Left lung (tissue), 10 donors: ENCODE data around the gene SHISA4. TPM values are rescaled to one million over a fixed set of nuclear protein-coding genes. Genes with fewer than 3 reads are reported as not detected.

Experiments
- ATAC-seq: fragments of 200-7000 bp; cut with Tn5 transposase; one replicate; pipeline ENCODE4 v1.9.1; 2020; ENCODE audit warnings: moderate library complexity
- DNase-seq, 4 donors: peaks; one replicate each; pipeline ENCODE4 v3.0.0-alpha.2; 2013 to 2020
- H3K27ac ChIP-seq, 2 donors: fragments of 200-600 bp; sonication (generic) in 1 of 2; one replicate each; pipeline versions ENCODE4 v1.5.0 to v1.8.0; 2020 to 2021
- H3K27me3 ChIP-seq, 2 donors: fragments of 200-600 bp; sonication (generic) in 1 of 2; one replicate each; pipeline versions ENCODE4 v1.5.0 to v1.8.0; 2020 to 2021
- H3K36me3 ChIP-seq, 2 donors: fragments of 200-600 bp; sonication (generic) in 1 of 2; one replicate each; pipeline versions ENCODE4 v1.5.0 to v1.8.0; 2020 to 2021
- H3K4me1 ChIP-seq, 2 donors: fragments of 200-600 bp; one replicate each; pipeline ENCODE4 v1.8.0; 2021
- H3K4me3 ChIP-seq, 2 donors: fragments of 200-600 bp; sonication (generic) in 1 of 2; one replicate each; pipeline versions ENCODE4 v1.5.0 to v1.8.0; 2020 to 2021; ENCODE audit warnings: mild to moderate bottlenecking in 1 of 2
- H3K9me3 ChIP-seq, 2 donors: fragments of 200-600 bp; sonication (generic) in 1 of 2; one replicate each; pipeline versions ENCODE4 v1.5.0 to v1.8.0; 2020 to 2021
- intact Hi-C, 2 donors: fragments of 100-400 bp; cut with DNase I; formaldehyde crosslinking; loops; one replicate each; pipeline versions ENCODE4 v1.11.2 to v1.14.2; 2022
- polyA plus RNA-seq, 6 donors: library from polyadenylated mRNA; unstranded; fragments of 120-200 nt; gene quantifications; one replicate each; pipeline ENCODE4 v1.2.1, GENCODE V29; 2013; ENCODE audit not compliant: insufficient read length in 6 of 6
- total RNA-seq, 2 donors: library from RNA; stranded (reverse); fragmentation: NEBNext Ultra II Directional; extraction: Animal tissue kit (Norgen Biotek cat#: 25700); gene quantifications; one replicate each; pipeline ENCODE4 v1.2.1, GENCODE V29; 2021
- TF ChIP-seq, protein P1 (sequence below), 2 donors: fragments of 200-600 bp; sonication (generic) in 1 of 2; IDR thresholded peaks; one replicate each; pipeline versions ENCODE4 v1.5.0 to v1.8.0; 2021; ENCODE audit warnings: antibody characterized with exemption in 2 of 2
- donor health status: DM: no; HTN: yes; CAD: no.
- donor health status: DM: no; HTN: no; CAD: no.

Gene SHISA4
- total and polyA plus RNA-seq, 8 donors, result 12.7 to 26.1 (median 19.3) TPM

DNA sequence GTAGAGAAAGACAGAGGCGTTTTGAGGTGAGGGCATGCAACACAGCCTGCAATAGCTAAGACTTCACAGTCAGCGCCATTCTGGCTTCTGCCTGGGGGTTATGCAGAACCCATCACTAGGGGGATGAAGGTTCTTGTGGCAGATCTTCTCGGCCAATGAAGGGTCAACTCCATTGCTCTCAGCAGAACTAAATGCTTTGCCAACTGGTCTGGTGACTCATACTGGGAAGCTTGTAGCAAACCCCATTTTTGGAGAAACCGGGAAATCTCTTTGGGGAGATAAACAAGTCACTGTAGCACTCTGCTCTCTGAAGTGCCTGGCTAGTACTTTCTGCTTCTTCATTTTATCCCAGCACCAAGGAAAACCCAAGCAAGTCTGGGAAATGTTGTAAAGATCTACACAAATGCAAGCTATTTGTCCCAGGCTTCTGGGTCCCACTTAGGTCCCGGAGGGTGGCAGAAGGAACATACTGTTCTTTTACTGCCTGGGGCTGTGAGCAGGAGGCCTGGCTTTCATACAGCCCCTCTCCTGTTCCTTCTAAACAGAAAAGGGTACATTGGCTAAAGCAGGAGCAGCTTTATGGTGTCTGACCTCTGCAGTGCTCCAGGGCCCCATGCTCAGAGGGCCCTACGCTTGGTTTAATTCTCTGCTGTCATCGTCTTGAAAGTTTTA lies 28.8 kb downstream of the SHISA4 start:
- Histone ChIP-seq H3K27me3 (no peaks in the 10 kb centered on the region), H3K4me3 (no peak overlapping the region), H3K4me1 (peaks cover 7 to 12% of the 10 kb centered on the region in 2 donors), H3K27ac (peak overlapping the region; percentile 48 to 75), H3K9me3 (peaks cover 0 to 2% of the 10 kb centered on the region in 2 donors), H3K36me3 (no peaks in the 10 kb centered on the region)
- TF ChIP-seq, protein P1, sequence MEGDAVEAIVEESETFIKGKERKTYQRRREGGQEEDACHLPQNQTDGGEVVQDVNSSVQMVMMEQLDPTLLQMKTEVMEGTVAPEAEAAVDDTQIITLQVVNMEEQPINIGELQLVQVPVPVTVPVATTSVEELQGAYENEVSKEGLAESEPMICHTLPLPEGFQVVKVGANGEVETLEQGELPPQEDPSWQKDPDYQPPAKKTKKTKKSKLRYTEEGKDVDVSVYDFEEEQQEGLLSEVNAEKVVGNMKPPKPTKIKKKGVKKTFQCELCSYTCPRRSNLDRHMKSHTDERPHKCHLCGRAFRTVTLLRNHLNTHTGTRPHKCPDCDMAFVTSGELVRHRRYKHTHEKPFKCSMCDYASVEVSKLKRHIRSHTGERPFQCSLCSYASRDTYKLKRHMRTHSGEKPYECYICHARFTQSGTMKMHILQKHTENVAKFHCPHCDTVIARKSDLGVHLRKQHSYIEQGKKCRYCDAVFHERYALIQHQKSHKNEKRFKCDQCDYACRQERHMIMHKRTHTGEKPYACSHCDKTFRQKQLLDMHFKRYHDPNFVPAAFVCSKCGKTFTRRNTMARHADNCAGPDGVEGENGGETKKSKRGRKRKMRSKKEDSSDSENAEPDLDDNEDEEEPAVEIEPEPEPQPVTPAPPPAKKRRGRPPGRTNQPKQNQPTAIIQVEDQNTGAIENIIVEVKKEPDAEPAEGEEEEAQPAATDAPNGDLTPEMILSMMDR (IDR thresholded peaks at IDR 0.05), result no peak
- peak; percentile 77 for ATAC-seq
- no peak for DNase-seq
- intact Hi-C loops, result no loop called here

DNA sequence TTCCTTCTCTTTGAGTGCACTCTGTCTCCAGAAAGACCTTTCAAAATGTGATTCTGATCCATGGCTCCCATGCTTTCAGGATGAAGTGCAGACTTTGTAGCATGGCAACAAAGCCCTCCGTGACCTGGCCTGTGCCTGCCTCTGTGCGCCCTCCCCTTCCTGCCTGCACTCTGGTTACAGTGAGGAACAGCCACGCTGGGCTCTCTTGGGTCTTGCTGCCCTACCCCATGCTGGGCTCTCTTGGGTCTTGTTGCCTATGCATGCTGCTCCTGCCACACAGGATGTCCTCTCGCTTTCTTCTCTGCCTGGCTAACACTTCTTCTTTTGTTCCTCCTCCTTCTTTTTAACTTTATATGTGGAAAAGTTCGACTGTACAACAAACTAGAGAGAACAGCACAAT lies 29.6 kb downstream of the SHISA4 start:
- ATAC-seq, result no peak

DNA sequence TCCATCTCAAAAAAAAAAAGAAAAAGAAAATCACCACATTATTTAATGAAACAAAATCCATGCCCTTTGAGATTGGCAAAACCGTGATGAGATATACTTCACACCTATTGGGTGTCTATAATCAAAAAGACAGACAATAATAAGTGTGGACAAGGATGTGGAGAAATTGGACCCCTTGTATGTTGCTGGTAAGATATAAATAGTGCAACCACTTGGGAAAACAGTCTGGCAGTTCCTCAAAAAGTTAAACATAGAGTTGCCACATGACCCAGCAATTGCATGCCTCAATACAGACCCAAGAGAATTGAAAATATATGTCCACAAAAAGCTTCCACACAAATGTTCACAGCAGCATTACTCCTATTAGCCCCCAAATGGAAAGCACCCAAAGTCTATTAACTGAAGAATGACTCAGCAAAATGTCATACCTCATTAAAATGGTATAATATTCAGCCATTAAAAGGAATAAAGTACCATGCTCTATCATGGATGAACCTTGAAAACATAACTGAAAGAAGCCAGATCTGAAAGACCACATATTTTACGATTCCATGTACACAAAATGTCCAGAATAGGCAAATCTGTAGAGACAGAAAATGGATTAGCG lies 33.4 kb downstream of the SHISA4 start:
- DNase-seq (no peak), ATAC-seq (no peak)
- intact Hi-C loops, result no loop called here
- no peaks in the 10 kb centered on the region for H3K27me3 ChIP-seq
- H3K27ac ChIP-seq, result no peak overlapping the region
- TF ChIP-seq, protein P1 (IDR thresholded peaks at IDR 0.05), result no peak
- H3K9me3 ChIP-seq, result peaks cover 0 to 2% of the 10 kb centered on the region in 2 donors
- H3K4me1 ChIP-seq, result peaks cover 1 to 7% of the 10 kb centered on the region in 2 donors
- H3K36me3 ChIP-seq, result no peaks in the 10 kb centered on the region
- H3K4me3 ChIP-seq, result no peak overlapping the region

More for the DNA sequence above, 29.6 kb downstream of the SHISA4 start:
- Histone ChIP-seq H3K9me3 (peaks cover 0 to 2% of the 10 kb centered on the region in 2 donors), H3K36me3 (no peaks in the 10 kb centered on the region), H3K4me3 (no peak overlapping the region), H3K27me3 (no peaks in the 10 kb centered on the region), H3K27ac (peak overlapping the region in 1 of 2 donors; percentile 75), H3K4me1 (peaks cover 7 to 12% of the 10 kb centered on the region in 2 donors)
- no peak for DNase-seq
- intact Hi-C loops, result no loop called here
- TF ChIP-seq, protein P1 (IDR thresholded peaks at IDR 0.05), result no peak

DNA sequence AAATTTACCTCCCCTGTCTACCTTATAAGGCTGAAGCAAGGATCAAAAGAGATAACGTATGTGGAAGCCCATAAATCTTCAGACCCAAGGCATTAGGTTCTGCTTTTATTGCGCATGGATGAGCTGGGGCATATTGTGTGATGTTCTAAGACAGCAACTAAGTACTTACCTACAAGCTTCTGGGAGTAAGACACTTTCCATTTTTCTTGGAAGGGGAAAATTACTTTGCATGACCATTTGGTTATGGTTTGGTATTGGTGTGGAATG lies 36.5 kb downstream of the SHISA4 start:
- no peaks in the 10 kb centered on the region for H3K4me1 ChIP-seq
- no peak overlapping the region for H3K27ac ChIP-seq
- TF ChIP-seq, protein P1 (IDR thresholded peaks at IDR 0.05), result no peak
- intact Hi-C loops, result no loop called here
- no peaks in the 10 kb centered on the region for H3K36me3 ChIP-seq
- no peaks in the 10 kb centered on the region for H3K27me3 ChIP-seq
- DNase-seq (no peak), ATAC-seq (no peak)
- H3K9me3 ChIP-seq, result peaks cover 0 to 2% of the 10 kb centered on the region in 2 donors
- H3K4me3 ChIP-seq, result no peak overlapping the region

DNA sequence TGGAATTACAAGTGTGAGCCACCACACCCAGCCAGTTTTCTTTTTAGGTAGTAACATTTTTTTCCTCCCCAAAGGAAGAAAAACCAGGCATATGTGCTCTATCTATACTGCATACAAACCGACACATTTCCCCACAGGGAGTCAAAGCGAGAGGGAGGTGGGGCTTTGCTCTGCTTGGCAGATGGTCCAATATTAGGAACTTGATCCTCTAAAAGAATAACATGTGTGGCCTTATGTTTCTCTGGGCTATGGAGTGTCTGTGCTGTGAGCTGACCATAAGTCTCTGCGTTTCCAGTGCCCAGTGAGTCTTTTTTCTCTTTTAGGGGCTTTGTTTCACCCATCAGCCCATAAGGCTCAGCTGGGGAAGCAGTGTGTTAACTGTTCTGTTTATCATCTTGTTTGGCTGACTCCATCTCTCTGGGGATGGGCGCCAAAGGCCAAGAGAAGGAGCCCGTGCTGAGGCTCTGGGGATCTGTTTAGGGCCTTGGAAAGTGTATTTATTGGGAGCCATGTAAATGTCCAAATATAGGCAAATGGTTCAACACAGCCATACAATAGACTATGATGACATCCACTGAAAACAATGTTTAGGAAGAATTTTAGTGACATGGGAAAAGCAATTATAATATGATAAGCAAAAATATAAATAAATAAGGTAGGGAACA lies 37.4 kb downstream of the SHISA4 start:
- H3K4me1 ChIP-seq, result no peaks in the 10 kb centered on the region
- no peaks in the 10 kb centered on the region for H3K36me3 ChIP-seq
- TF ChIP-seq, protein P1 (IDR thresholded peaks at IDR 0.05), result no peak
- no peak overlapping the region for H3K4me3 ChIP-seq
- ATAC-seq (no peak), DNase-seq (no peak)
- intact Hi-C loops, result no loop called here
- no peaks in the 10 kb centered on the region for H3K27me3 ChIP-seq
- peaks cover 0 to 2% of the 10 kb centered on the region in 2 donors for H3K9me3 ChIP-seq
- H3K27ac ChIP-seq, result no peak overlapping the region
